HepG2 (cell line): Measurements from ENCODE around the gene ACE. TPM values are rescaled to one million over a fixed set of nuclear protein-coding genes. Genes with fewer than 3 reads are reported as not detected.
A peak's percentile ranks its signal among the peaks of the same experiment; 100 is the strongest.

Experiments
- ASH2L ChIP-seq: fragments of 300-600, 200-600 bp; sonication (generic); IDR thresholded peaks from 2 replicates; pipeline ENCODE4 v1.7.0; 2017; ENCODE audit warnings: low read depth, mild to moderate bottlenecking, moderate library complexity, mixed read lengths, low read length; ENCODE audit not compliant: insufficient read length
- E2F2 ChIP-seq: sonication (generic); formaldehyde crosslinking; IDR thresholded peaks from 2 replicates; pipeline ENCODE4 v1.4.0; 2020; ENCODE audit warnings: missing genetic modification reagents, borderline replicate concordance
- FLYWCH1 ChIP-seq: sonication (generic); formaldehyde crosslinking; IDR thresholded peaks from 2 replicates; pipeline ENCODE4 v1.8.1; 2023; ENCODE audit warnings: mild to moderate bottlenecking, missing genetic modification reagents
- FOXK1 ChIP-seq: sonication (generic); formaldehyde crosslinking; IDR thresholded peaks from 2 replicates; pipeline ENCODE4 v1.4.0; 2020; ENCODE audit warnings: low read depth, missing genetic modification reagents, borderline replicate concordance
- FOXK2 ChIP-seq: fragments of 450-650 bp; IDR thresholded peaks from 2 replicates; pipeline ENCODE4 v1.6.1; 2016
- IKZF4 ChIP-seq: sonication (generic); formaldehyde crosslinking; IDR thresholded peaks from 2 replicates; pipeline ENCODE4 v1.5.1; 2020; ENCODE audit warnings: borderline replicate concordance, mild to moderate bottlenecking, low read depth, missing genetic modification reagents; ENCODE audit errors: not compliant biosample characterization
- MAFG ChIP-seq: sonication (generic); formaldehyde crosslinking; IDR thresholded peaks from 2 replicates; pipeline ENCODE4 v1.5.1; 2020; ENCODE audit warnings: mild to moderate bottlenecking, missing genetic modification reagents
- MED13 ChIP-seq: sonication (generic); formaldehyde crosslinking; IDR thresholded peaks from 2 replicates; pipeline ENCODE4 v1.5.0; 2020; ENCODE audit warnings: missing genetic modification reagents
- PAF1 ChIP-seq: IDR thresholded peaks from 2 replicates; pipeline ENCODE4 v1.6.1; 2016; ENCODE audit warnings: missing genetic modification reagents, missing compliant biosample characterization
- POLR2A ChIP-seq, 2 experiments: IDR thresholded peaks; 2 replicates each; pipeline ENCODE4 v1.6.1; 2011; ENCODE audit warnings: low read depth in 2 of 2, low read length in 2 of 2, mild to moderate bottlenecking in 1 of 2, moderate library complexity in 1 of 2; ENCODE audit not compliant: insufficient read depth in 1 of 2
- SIN3B ChIP-seq: fragments of 150-350 bp; IDR thresholded peaks from 2 replicates; pipeline ENCODE4 v1.6.1; 2014; ENCODE audit warnings: low read length
- SP4 ChIP-seq: sonication (generic); formaldehyde crosslinking; IDR thresholded peaks from 2 replicates; pipeline ENCODE4 v1.8.1; 2023; ENCODE audit warnings: mild to moderate bottlenecking, missing genetic modification reagents
- ZBTB10 ChIP-seq: sonication (generic); formaldehyde crosslinking; IDR thresholded peaks from 2 replicates; pipeline ENCODE4 v1.4.0; 2020; ENCODE audit warnings: missing genetic modification reagents, borderline replicate concordance
- ZFAT ChIP-seq: sonication (generic); formaldehyde crosslinking; conservative IDR thresholded peaks from 2 replicates; pipeline ENCODE4 v1.8.1; 2023; ENCODE audit warnings: missing genetic modification reagents, inconsistent platforms
- ZFP37 ChIP-seq: sonication (generic); formaldehyde crosslinking; IDR thresholded peaks from 2 replicates; pipeline ENCODE4 v1.4.0; 2020; ENCODE audit warnings: missing genetic modification reagents, borderline replicate concordance
- ZNF143 ChIP-seq: sonication (generic); formaldehyde crosslinking; IDR thresholded peaks from 2 replicates; pipeline ENCODE4 v1.4.0; 2020; ENCODE audit warnings: missing genetic modification reagents
- ZNF235 ChIP-seq: sonication (generic); formaldehyde crosslinking; IDR thresholded peaks from 2 replicates; pipeline ENCODE4 v1.8.1; 2023; ENCODE audit warnings: mild to moderate bottlenecking, missing genetic modification reagents, borderline replicate concordance
- ZNF333 ChIP-seq: sonication (generic); formaldehyde crosslinking; IDR thresholded peaks from 2 replicates; pipeline ENCODE4 v1.4.0; 2020; ENCODE audit warnings: mild to moderate bottlenecking, missing genetic modification reagents, borderline replicate concordance
- ZNF556 ChIP-seq: sonication (generic); formaldehyde crosslinking; IDR thresholded peaks from 2 replicates; pipeline ENCODE4 v1.4.0; 2020; ENCODE audit warnings: mild to moderate bottlenecking, missing genetic modification reagents, borderline replicate concordance
- ZNF607 ChIP-seq: sonication (generic); formaldehyde crosslinking; IDR thresholded peaks from 2 replicates; pipeline ENCODE4 v1.5.1; 2020; ENCODE audit warnings: missing genetic modification reagents, mild to moderate bottlenecking, borderline replicate concordance
- ZNF614 ChIP-seq: IDR thresholded peaks from 2 replicates; pipeline ENCODE4 v1.6.1; 2018; ENCODE audit warnings: missing biosample characterization, missing genetic modification reagents, inconsistent platforms, borderline replicate concordance
- ZNF746 ChIP-seq: sonication (generic); formaldehyde crosslinking; IDR thresholded peaks from 2 replicates; pipeline ENCODE4 v1.8.0; 2022; ENCODE audit warnings: mild to moderate bottlenecking, missing genetic modification reagents
- polyA plus RNA-seq, 8 experiments: library from polyadenylated mRNA; depleted of rRNA in 3 of 8; stranded (reverse) in 7 of 8; unstranded in 1 of 8; fragments of >200 nt; fragmentation: Illumina TruSeq in 4 of 8; extraction: Trizol in 4 of 8; gene quantifications; 2 replicates each; pipeline versions ENCODE4 v1.2.1 to v1.2.3, GENCODE V29; 2011 to 2016; ENCODE audit warnings: low read depth in 4 of 8, missing spikeins in 1 of 8, mixed read lengths in 1 of 8; ENCODE audit not compliant: insufficient read depth in 1 of 8
- total RNA-seq, 5 experiments: library from RNA; depleted of rRNA; stranded (reverse); fragments of >200 nt; fragmentation: Illumina TruSeq; extraction: Trizol; gene quantifications; 2 replicates each; pipeline ENCODE4 v1.2.3, GENCODE V29; 2016; ENCODE audit warnings: low read depth in 1 of 5
- TF ChIP-seq, protein P1 (sequence below): sonication (generic); formaldehyde crosslinking; IDR thresholded peaks from 2 replicates; pipeline ENCODE4 v1.4.0; 2020; ENCODE audit warnings: mild to moderate bottlenecking, missing genetic modification reagents
- TF ChIP-seq, protein P2 (sequence below): sonication (generic); formaldehyde crosslinking; IDR thresholded peaks from 2 replicates; pipeline ENCODE4 v1.5.1; 2020; ENCODE audit warnings: missing genetic modification reagents, mild to moderate bottlenecking, borderline replicate concordance

The ACE gene
- total and polyA plus RNA-seq, 2 of the 13 experiments (the other 11 are each of a cell fraction or from before 2014, with no cell fraction given), result 0.08 to 0.13 TPM

GRCh38 chr17:63516910-63517824, 40.3 kb downstream of the ACE start (continued):
- no peak for TF ChIP-seq ZNF143 (CRISPR knock-in tag)
- no peak for TF ChIP-seq IKZF4 (CRISPR knock-in tag)
- TF ChIP-seq FLYWCH1, result no peak
- TF ChIP-seq ZNF556 (CRISPR knock-in tag), result no peak
- TF ChIP-seq ASH2L, result no peak
- no peak for TF ChIP-seq SIN3B
- TF ChIP-seq, protein P1, sequence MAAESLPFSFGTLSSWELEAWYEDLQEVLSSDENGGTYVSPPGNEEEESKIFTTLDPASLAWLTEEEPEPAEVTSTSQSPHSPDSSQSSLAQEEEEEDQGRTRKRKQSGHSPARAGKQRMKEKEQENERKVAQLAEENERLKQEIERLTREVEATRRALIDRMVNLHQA, result no peak
- TF ChIP-seq ZFP37, result no peak
- no peak for TF ChIP-seq E2F2 (CRISPR knock-in tag)
- peak; percentile 68 for TF ChIP-seq SP4 (CRISPR knock-in tag)
- no peak for TF ChIP-seq ZNF607 (CRISPR knock-in tag)
- no peak for TF ChIP-seq ZFAT (CRISPR knock-in tag)
- TF ChIP-seq MED13, result no peak
- no peak for TF ChIP-seq FOXK2
- TF ChIP-seq ZNF333 (CRISPR knock-in tag), result no peak
- TF ChIP-seq ZBTB10, result no peak
- 0 out of 2 replicates have a peak, but pooled peaks have one; percentile 5 for TF ChIP-seq ZNF746 (CRISPR knock-in tag)
- TF ChIP-seq FOXK1, result peak; percentile 82
- TF ChIP-seq, protein P2, sequence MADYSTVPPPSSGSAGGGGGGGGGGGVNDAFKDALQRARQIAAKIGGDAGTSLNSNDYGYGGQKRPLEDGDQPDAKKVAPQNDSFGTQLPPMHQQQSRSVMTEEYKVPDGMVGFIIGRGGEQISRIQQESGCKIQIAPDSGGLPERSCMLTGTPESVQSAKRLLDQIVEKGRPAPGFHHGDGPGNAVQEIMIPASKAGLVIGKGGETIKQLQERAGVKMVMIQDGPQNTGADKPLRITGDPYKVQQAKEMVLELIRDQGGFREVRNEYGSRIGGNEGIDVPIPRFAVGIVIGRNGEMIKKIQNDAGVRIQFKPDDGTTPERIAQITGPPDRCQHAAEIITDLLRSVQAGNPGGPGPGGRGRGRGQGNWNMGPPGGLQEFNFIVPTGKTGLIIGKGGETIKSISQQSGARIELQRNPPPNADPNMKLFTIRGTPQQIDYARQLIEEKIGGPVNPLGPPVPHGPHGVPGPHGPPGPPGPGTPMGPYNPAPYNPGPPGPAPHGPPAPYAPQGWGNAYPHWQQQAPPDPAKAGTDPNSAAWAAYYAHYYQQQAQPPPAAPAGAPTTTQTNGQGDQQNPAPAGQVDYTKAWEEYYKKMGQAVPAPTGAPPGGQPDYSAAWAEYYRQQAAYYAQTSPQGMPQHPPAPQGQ, result no peak
- no peak for TF ChIP-seq PAF1
- no peak for TF ChIP-seq POLR2A (IDR thresholded peaks at IDR 0.05; ENCODE audit: insufficient read depth in 1 of 2, low read depth in 2 of 2, low read length in 2 of 2)
- TF ChIP-seq ZNF235 (CRISPR knock-in tag), result no peak
- TF ChIP-seq ZNF614 (CRISPR knock-in tag), result peak; percentile 60; the same call in 1 of the 2 replicates
- TF ChIP-seq MAFG (CRISPR knock-in tag), result no peak
